SK-N-SH (cell line): ENCODE measurements around the gene ITM2B. TPM values are rescaled to one million over a fixed set of nuclear protein-coding genes. Genes with fewer than 3 reads are reported as not detected.

Experiments
- CTCF ChIA-PET: fragments of 300-600, 350-600 bp; formaldehyde crosslinking; extraction: SDS; loops from one replicate; lab custom pipeline; 2021; lab: Yijun Ruan, JAX
- POLR2A ChIA-PET: fragments of 350-600 bp; sonication (Branson Sonifier 250); formaldehyde crosslinking; extraction: SDS; loops from one replicate; lab custom pipeline; 2020; ENCODE audit warnings: antibody characterized with exemption, inconsistent platforms; lab: Yijun Ruan, JAX
- DNase-seq: peaks from one replicate; pipeline ENCODE4 v3.0.0; 2012
- H2AFZ ChIP-seq: fragments of 200-600 bp; sonication (generic); 2 replicates; pipeline ENCODE4 v1.8.1; 2016; ENCODE audit warnings: antibody characterized with exemption, mild to moderate bottlenecking, low read depth
- H3F3A ChIP-seq: fragments of 200-600 bp; sonication (generic); replicated peaks from 2 replicates; pipeline ENCODE3; 2016; ENCODE audit warnings: antibody characterized with exemption, mild to moderate bottlenecking; ENCODE audit not compliant: insufficient read depth
- H3K27ac ChIP-seq, 2 experiments: fragments of 200-500 bp in 1 of 2; fragments of 200-600 bp in 1 of 2; sonication (Bioruptor generic) in 1 of 2; sonication (generic), shearing (Covaris generic) in 1 of 2; 2 replicates each; pipeline versions ENCODE4 v1.5.1 to v1.6.1; 2014 to 2016; ENCODE audit warnings: low read depth in 2 of 2, inconsistent platforms in 1 of 2, low read length in 1 of 2, mild to moderate bottlenecking in 1 of 2, mixed read lengths in 1 of 2
- H3K27me3 ChIP-seq: fragments of 200-600 bp; sonication (generic), shearing (Covaris generic); 2 replicates; pipeline ENCODE4 v1.6.1; 2016; ENCODE audit warnings: mixed run types; ENCODE audit not compliant: insufficient read depth
- H3K36me3 ChIP-seq, 2 experiments: fragments of 200-500 bp in 1 of 2; fragments of 200-600 bp in 1 of 2; sonication (Bioruptor generic) in 1 of 2; sonication (generic) in 1 of 2; replicated peaks in 1 of 2; 2 replicates each; pipeline versions ENCODE3 to v1.5.1; 2014 to 2016; ENCODE audit warnings: low read length in 1 of 2, mild to moderate bottlenecking in 1 of 2; ENCODE audit not compliant: insufficient read depth in 2 of 2, control insufficient read depth in 1 of 2
- H3K4me1 ChIP-seq, 2 experiments: fragments of 200-500 bp in 1 of 2; fragments of 200-600 bp in 1 of 2; sonication (Bioruptor generic) in 1 of 2; sonication (generic), shearing (Covaris generic) in 1 of 2; 2 replicates each; pipeline versions ENCODE4 v1.5.1 to v1.6.1; 2014 to 2016; ENCODE audit warnings: low read depth in 1 of 2, low read length in 1 of 2, mixed run types in 1 of 2; ENCODE audit not compliant: insufficient read depth in 2 of 2, control insufficient read depth in 1 of 2
- H3K4me2 ChIP-seq: fragments of 200-600 bp; sonication (generic), shearing (Covaris generic); 2 replicates; pipeline ENCODE4 v1.6.1; 2017; ENCODE audit warnings: mixed run types
- H3K4me3 ChIP-seq, 2 experiments: fragments of 200-500 bp in 1 of 2; fragments of 200-600 bp in 1 of 2; sonication (Bioruptor generic) in 1 of 2; sonication (generic), shearing (Covaris generic) in 1 of 2; 2 replicates each; pipeline versions ENCODE4 v1.5.1 to v1.8.1; 2014 to 2016; ENCODE audit warnings: low read depth in 2 of 2, inconsistent platforms in 1 of 2, low read length in 1 of 2, mild to moderate bottlenecking in 1 of 2, mixed read lengths in 1 of 2, moderate library complexity in 1 of 2
- H3K79me2 ChIP-seq: fragments of 200-600 bp; sonication (generic); 2 replicates; pipeline ENCODE4 v1.8.1; 2017; ENCODE audit warnings: mild to moderate bottlenecking; ENCODE audit not compliant: insufficient read depth
- H3K9ac ChIP-seq: fragments of 200-600 bp; sonication (generic); 2 replicates; pipeline ENCODE4 v1.6.1; 2017; ENCODE audit warnings: mixed run types
- H3K9me2 ChIP-seq: fragments of 200-600 bp; sonication (generic); 2 replicates; pipeline ENCODE4 v1.6.1; 2017; ENCODE audit warnings: mixed run types
- H3K9me3 ChIP-seq: fragments of 200-600 bp; sonication (generic); 2 replicates; pipeline ENCODE4 v1.6.1; 2017; ENCODE audit warnings: mixed run types, mild to moderate bottlenecking, moderate library complexity
- H4K20me1 ChIP-seq: fragments of 200-600 bp; sonication (generic); 2 replicates; pipeline ENCODE4 v1.6.1; 2017; ENCODE audit warnings: mild to moderate bottlenecking, mixed run types; ENCODE audit not compliant: insufficient read depth
- EZH2phosphoT487 ChIP-seq: fragments of 200-600 bp; sonication (generic); IDR thresholded peaks from 2 replicates; pipeline ENCODE4 v1.6.1; 2017; ENCODE audit warnings: low read depth, mixed run types, mild to moderate bottlenecking, antibody characterized with exemption, moderate library complexity, borderline replicate concordance
- FOSL2 ChIP-seq: IDR thresholded peaks from 2 replicates; pipeline ENCODE4 v1.4.0; 2012; ENCODE audit warnings: low read depth, mild to moderate bottlenecking, moderate library complexity, borderline replicate concordance
- FOXJ3 ChIP-seq: sonication (generic); formaldehyde crosslinking; IDR thresholded peaks from 2 replicates; pipeline ENCODE4 v1.5.1; 2020; ENCODE audit warnings: mild to moderate bottlenecking, missing genetic modification reagents
- GABPA ChIP-seq: IDR thresholded peaks from 2 replicates; pipeline ENCODE4 v1.4.0; 2012; ENCODE audit warnings: low read depth, mild to moderate bottlenecking
- JUND ChIP-seq: IDR thresholded peaks from 2 replicates; pipeline ENCODE4 v1.4.0; 2012
- MAX ChIP-seq: IDR thresholded peaks from 2 replicates; pipeline ENCODE4 v1.4.0; 2012; ENCODE audit warnings: low read depth
- MEF2A ChIP-seq: IDR thresholded peaks from 2 replicates; pipeline ENCODE4 v1.4.0; 2012; ENCODE audit warnings: low read depth, borderline replicate concordance
- MXI1 ChIP-seq: IDR thresholded peaks from 2 replicates; pipeline ENCODE4 v1.6.1; 2012; ENCODE audit warnings: mild to moderate bottlenecking, low read depth, low read length, improper control_type of control experiment
- NFIC ChIP-seq: IDR thresholded peaks from 2 replicates; pipeline ENCODE4 v1.4.0; 2012; ENCODE audit warnings: borderline replicate concordance
- PBX3 ChIP-seq: IDR thresholded peaks from 2 replicates; pipeline ENCODE4; 2012
- POLR2AphosphoS5 ChIP-seq: IDR thresholded peaks from 2 replicates; pipeline ENCODE4 v1.6.1; 2012; ENCODE audit warnings: low read depth, low read length
- RAD21 ChIP-seq: IDR thresholded peaks from 2 replicates; pipeline ENCODE4 v1.6.1; 2012; ENCODE audit warnings: mild to moderate bottlenecking, low read length
- RCOR1 ChIP-seq: fragments of 150-350 bp; IDR thresholded peaks from 2 replicates; pipeline ENCODE4 v1.6.1; 2017; ENCODE audit warnings: antibody characterized with exemption, low read length
- REST ChIP-seq: IDR thresholded peaks from 2 replicates; pipeline ENCODE4 v1.6.1; 2012; ENCODE audit warnings: mild to moderate bottlenecking, low read depth, low read length, moderate library complexity
- RXRA ChIP-seq: IDR thresholded peaks from 2 replicates; pipeline ENCODE4 v1.4.0; 2012; ENCODE audit warnings: low read depth, mild to moderate bottlenecking, borderline replicate concordance
- SIN3A ChIP-seq: IDR thresholded peaks from 2 replicates; pipeline ENCODE4 v1.6.1; 2012; ENCODE audit warnings: low read depth, mild to moderate bottlenecking, low read length, moderate library complexity, borderline replicate concordance
- TCF12 ChIP-seq: IDR thresholded peaks from 2 replicates; pipeline ENCODE4 v1.4.0; 2012
- YY1 ChIP-seq: IDR thresholded peaks from 2 replicates; pipeline ENCODE4 v1.4.0; 2012; ENCODE audit warnings: low read depth, mild to moderate bottlenecking
- WGBS: methylation state at CpG from one replicate; pipeline ENCODE4 v1.1.6; 2017; ENCODE audit warnings: low lambda C conversion rate; 5-methylcytosine and 5-hydroxymethylcytosine counted together
- polyA plus RNA-seq, 3 experiments: library from polyadenylated mRNA; depleted of rRNA; stranded (reverse); fragments of >200 nt; gene quantifications; 2 replicates each; pipeline ENCODE4 v1.2.3, GENCODE V29; 2012
- TF ChIP-seq, protein P1 (sequence below): IDR thresholded peaks from 2 replicates; pipeline ENCODE4 v1.4.0; 2012; ENCODE audit warnings: low read depth, borderline replicate concordance
- TF ChIP-seq, protein P2 (sequence below): fragments of 150-350 bp; IDR thresholded peaks from 2 replicates; pipeline ENCODE4 v1.6.1; 2017; ENCODE audit warnings: antibody characterized with exemption, low read length, low read depth, borderline replicate concordance

The ITM2B gene
- polyA plus RNA-seq, 1 of the 3 experiments (the other 2 are of a cell fraction) = 184 TPM

DNA sequence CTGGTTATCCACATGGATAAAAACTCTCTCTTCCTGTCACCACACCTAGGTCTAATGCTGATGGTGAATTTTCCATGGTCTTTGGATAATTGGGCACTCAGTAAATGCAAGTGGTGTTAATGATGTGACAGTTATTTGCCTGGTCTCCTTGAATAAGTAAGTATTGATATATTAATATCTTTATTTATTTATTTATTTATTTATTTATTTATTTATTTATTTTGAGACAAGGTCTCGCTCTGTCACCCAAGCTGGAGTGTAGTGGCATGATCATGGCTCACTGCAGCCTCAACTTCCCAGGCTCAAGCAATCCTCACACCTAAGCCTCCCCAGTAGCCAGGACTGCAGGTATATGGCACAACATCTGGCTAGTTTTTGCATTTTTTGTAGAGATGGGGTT, 46.3 kb upstream of the ITM2B start:
- no peak overlapping the region for H3K4me3 ChIP-seq
- no peaks in the 10 kb centered on the region for H3K36me3 ChIP-seq
- no peaks in the 10 kb centered on the region for H3K27me3 ChIP-seq
- H3K9me3 ChIP-seq = no peaks in the 10 kb centered on the region
- H3K4me1 ChIP-seq = no peaks in the 10 kb centered on the region
- CTCF ChIA-PET = no interaction called here
- DNase-seq = no peak
- no peak overlapping the region for H3K27ac ChIP-seq
- H3F3A ChIP-seq = no peaks in the 10 kb centered on the region
- POLR2A ChIA-PET = no interaction called here
- H3K79me2 ChIP-seq = no peaks in the 10 kb centered on the region
- no peak overlapping the region for H3K9ac ChIP-seq
- no peaks in the 10 kb centered on the region for H4K20me1 ChIP-seq
- 93% methylated on average over 1 of the region's 1 CpG for WGBS
- H3K4me2 ChIP-seq = no peak overlapping the region
- no peaks in the 10 kb centered on the region for H3K9me2 ChIP-seq
- TF ChIP-seq, protein P1, sequence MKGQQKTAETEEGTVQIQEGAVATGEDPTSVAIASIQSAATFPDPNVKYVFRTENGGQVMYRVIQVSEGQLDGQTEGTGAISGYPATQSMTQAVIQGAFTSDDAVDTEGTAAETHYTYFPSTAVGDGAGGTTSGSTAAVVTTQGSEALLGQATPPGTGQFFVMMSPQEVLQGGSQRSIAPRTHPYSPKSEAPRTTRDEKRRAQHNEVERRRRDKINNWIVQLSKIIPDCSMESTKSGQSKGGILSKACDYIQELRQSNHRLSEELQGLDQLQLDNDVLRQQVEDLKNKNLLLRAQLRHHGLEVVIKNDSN = no peak
- no peak for TF ChIP-seq NFIC
- TF ChIP-seq EZH2phosphoT487 = no peak
- no peak for TF ChIP-seq FOXJ3
- TF ChIP-seq, protein P2, sequence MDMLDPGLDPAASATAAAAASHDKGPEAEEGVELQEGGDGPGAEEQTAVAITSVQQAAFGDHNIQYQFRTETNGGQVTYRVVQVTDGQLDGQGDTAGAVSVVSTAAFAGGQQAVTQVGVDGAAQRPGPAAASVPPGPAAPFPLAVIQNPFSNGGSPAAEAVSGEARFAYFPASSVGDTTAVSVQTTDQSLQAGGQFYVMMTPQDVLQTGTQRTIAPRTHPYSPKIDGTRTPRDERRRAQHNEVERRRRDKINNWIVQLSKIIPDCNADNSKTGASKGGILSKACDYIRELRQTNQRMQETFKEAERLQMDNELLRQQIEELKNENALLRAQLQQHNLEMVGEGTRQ = no peak
- TF ChIP-seq MAX = no peak
- TF ChIP-seq YY1 = no peak
- no peak for TF ChIP-seq MEF2A
- TF ChIP-seq RXRA = no peak
- TF ChIP-seq FOSL2 = no peak
- no peak for TF ChIP-seq GABPA
- TF ChIP-seq SIN3A = no peak
- TF ChIP-seq, all 33 proteins: peak for 0
- no peak overlapping the region for H2AFZ ChIP-seq

DNA sequence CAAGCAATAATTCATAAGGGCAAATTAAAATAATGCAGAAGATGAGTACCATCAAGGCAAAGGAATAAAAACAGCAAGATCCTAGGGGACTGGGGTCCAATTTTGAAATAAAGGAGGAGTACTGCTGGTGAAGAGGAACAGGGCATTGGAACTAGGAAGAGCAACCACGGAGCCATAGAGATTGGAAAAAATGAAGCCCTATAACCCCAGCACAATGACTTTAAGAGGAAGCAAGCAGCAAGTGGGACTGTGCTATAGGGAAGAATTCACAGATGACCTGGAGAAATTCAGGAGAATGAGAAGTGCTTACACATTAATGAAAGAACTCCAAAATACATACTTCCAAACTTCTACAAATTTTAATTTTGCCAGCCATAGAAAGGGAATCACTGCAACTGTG, 44.9 kb upstream of the ITM2B start:
- CTCF ChIA-PET = interaction anchor here (1.1 to 1.2 kb wide), 2 partner anchors 10 kb away, joined by 4 read pairs; no protein-coding TSS in a partner anchor
- no peak overlapping the region for H3K27ac ChIP-seq
- POLR2A ChIA-PET = no interaction called here
- WGBS = 0% methylated on average over 1 of the region's 1 CpG
- H3K4me1 ChIP-seq = no peaks in the 10 kb centered on the region
- no peaks in the 10 kb centered on the region for H3K9me2 ChIP-seq
- DNase-seq = no peak
- no peaks in the 10 kb centered on the region for H3F3A ChIP-seq
- H3K27me3 ChIP-seq = no peaks in the 10 kb centered on the region
- H4K20me1 ChIP-seq = no peaks in the 10 kb centered on the region
- TF ChIP-seq NFIC (no peak), RAD21 (no peak), MAX (no peak), EZH2phosphoT487 (no peak), REST (no peak), POLR2AphosphoS5 (no peak), FOSL2 (no peak), YY1 (no peak), TCF12 (no peak), MXI1 (no peak), RCOR1 (no peak), PBX3 (no peak), MEF2A (no peak), GABPA (no peak), JUND (no peak)
- TF ChIP-seq, protein P1 = no peak
- TF ChIP-seq, all 33 proteins: peak for 0
- no peaks in the 10 kb centered on the region for H3K79me2 ChIP-seq
- no peak overlapping the region for H3K9ac ChIP-seq
- H3K9me3 ChIP-seq = no peaks in the 10 kb centered on the region
- H3K4me3 ChIP-seq = no peak overlapping the region
- no peaks in the 10 kb centered on the region for H3K36me3 ChIP-seq
- H3K4me2 ChIP-seq = no peak overlapping the region
- H2AFZ ChIP-seq = no peak overlapping the region
